HG03521 (cell line): ENCODE results near the gene GPD1L.
"Not testable (repeated sequence)": the region's sequence is repeated elsewhere in the genome, so short reads cannot be mapped to it uniquely, and the experiment has no call there.

Experiments
- ATAC-seq: cut with Tn5 transposase; IDR thresholded peaks from one replicate; pipeline ENCODE4 v1.9.1; 2021; ENCODE audit warnings: mild to moderate bottlenecking, moderate library complexity; ENCODE audit not compliant: unreplicated experiment

The GPD1L gene

DNA sequence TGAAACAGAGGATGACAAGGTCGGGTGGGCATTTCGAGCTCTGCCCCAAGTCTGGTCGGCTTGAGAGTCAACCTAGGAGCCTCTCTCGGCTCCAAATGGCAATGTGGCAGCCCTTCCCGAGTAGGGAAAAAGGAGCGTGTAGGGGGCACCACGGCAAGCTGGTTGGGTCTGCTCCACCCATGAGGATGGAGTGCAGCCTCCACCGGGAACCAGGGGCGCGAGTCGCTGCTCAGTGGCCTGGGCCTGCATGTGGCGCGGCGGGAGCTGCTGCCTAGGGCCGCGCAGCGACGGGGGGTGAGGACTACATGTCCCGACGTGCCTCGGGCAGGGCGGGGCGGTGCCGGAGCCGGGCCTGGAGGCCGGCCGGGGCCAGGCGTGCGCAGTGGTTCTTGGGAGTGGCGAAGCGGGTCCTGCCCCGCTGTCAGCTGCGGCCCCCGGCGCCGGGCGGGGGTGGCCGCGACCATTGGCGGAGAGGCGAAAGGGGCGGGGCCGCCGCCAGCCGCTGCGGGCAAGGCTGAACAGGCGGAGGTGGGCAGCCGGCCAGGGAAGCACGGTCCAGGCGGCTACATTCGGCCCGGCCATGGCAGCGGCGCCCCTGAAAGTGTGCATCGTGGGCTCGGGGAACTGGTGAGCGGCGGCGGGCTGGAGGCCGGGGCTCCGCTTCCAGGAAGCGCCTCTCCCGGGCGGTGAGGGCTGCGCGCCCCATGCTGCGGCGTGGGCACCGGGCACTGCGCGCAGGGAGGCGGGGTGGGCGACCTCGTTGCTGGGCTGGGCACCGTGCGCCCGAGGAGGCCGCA lies at the start of gene GPD1L:
TSS of gene GPD1L (plus strand) at position 489 of the 797 bp plus-strand sequence. CDS start at position 581, 92 bp downstream.
- ATAC-seq = peak; percentile 100

DNA sequence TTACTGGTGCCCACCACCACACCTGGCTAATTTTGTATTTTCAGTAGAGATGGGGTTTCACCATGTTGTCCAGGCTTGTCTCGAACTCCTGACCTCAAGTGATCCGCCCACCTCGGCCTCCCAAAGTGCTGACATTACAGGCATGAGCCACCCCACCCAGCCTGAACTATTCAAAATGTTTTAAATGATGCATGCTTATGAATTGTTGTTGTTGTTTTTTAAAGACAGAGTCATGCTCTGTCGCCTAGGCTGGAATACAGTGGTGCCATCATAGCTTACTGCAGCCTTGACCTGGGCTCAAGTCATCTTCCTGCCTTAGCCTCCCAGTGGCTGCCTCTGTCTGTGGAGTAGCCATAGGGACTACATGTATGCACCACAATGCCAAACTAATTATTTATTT lies 48.0 kb upstream of the GPD1L start:
- ATAC-seq = not testable (repeated sequence)

DNA sequence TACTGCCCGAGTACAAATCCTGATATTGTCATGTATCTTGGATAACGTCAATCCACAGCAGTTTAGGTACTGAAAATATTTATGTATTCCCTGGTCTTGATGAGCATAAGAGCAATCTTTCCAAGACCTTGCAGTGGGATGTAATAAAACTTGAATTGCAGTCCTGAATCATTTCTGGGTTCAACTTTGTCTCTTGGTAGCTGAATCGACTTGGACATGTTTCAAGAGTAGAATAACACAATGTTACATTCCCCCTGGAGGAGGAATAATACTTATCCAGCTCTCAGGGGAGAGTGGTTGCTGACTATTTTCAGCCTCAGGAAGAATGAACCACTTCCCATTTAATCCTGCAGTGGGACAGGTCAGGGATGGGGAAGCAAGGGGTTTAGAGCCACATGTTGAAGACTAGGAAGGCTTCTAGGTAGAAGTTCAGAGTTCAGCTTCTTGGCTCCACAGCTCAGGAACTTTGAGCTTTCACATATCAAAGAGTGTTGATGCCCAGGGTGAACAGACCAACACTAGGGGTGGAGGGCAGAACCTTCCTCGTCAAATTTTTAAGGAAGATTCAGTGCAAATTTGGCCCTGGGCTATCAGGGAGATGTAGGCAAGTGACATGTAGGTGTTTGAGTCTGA lies 43.4 kb upstream of the GPD1L start:
- no peak for ATAC-seq

DNA sequence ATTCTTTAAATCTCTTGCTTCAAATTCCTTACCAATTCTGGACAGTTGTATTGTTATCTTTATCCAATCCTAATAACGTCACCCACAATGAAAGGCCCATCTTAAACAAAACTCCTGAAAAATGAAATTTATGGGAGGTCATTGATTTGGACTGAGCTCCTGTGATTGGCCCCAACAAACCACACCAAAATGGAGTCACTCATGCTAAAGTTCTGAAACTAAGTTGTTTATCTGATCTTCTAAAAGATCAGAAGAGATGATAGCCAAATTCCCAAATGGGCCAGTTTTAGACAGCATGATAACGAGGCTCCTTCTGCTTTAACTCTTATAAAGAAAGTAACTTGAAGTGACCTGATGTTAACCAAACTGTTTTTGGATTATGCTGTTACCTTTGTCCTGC lies 39.7 kb upstream of the GPD1L start:
- no peak for ATAC-seq

DNA sequence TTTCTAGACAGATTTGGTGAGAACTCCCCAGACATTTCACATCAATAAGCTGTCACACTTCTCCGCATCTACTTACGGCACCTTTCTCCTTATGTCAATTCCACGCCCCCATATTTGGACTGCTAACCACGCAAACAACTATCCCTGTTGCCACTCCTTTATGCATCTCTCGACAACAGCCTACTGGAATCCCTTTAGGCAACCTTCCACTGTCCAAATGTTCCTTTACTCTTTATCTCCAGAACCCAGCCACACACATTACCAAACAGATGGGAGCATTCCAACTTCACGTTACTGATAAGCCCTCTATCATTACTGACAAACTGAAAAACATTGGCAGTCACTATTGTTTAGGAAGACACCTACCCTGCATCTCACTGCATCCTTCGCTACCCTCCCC lies 32.2 kb upstream of the GPD1L start:
- ATAC-seq = not testable (repeated sequence)

DNA sequence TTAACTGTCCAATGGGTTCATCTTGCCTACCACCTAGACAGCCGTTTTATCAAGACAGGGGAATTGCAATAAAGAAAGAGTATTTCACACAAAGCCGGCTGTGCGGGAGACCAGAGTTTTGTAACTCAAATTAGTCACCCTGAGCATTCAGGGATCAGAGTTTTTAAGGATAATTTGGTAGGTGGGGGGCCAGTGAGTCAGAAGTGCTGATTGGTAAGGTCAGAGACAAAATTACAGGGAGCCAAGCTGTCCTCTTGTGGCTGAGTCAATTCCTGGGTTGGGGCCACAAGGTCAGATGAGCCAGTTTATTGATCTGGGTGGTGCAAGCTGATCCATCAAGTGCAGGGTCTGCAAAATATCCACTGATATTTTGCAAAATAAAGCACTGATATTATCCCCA lies 29.9 kb upstream of the GPD1L start:
- ATAC-seq = no peak

DNA sequence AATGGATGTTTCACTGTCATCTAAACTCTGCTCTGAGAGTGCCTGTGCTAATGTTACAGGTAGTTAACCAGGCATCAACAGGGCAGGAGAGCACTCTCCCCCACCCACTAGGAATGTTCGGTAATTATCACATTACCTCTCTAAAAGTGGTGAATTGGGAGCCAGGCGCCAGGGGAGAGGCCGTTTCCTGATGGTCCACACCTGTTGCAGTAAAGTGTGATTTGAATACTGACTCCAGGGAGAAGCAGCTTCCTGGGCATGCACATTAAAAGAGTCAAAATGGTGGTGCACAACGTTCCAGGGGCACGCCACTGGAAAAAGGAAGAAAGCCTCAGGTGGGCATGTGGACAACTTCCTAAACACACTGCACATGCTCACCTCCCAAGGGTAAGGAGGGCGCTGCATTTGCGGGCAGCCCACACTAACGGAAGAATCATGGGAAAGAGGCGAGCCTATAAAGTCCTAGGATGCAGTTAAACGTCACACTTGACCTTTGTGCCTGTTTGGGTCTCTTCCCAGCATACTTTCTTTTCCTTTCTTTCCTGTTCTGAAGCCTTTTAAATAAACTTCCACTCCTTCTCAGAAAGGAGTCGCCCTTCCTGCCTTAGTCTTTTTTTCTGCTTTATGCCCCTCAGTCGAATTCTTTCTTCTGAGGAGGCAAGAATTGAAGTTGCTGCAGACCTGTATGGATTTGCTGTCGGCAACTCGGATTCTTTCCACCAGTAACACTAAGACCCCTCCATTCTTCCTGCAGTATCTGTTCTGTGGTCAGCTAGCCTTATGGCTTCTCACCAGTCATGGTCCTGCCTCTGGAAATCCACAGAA lies 28.9 kb upstream of the GPD1L start:
- ATAC-seq = no peak

DNA sequence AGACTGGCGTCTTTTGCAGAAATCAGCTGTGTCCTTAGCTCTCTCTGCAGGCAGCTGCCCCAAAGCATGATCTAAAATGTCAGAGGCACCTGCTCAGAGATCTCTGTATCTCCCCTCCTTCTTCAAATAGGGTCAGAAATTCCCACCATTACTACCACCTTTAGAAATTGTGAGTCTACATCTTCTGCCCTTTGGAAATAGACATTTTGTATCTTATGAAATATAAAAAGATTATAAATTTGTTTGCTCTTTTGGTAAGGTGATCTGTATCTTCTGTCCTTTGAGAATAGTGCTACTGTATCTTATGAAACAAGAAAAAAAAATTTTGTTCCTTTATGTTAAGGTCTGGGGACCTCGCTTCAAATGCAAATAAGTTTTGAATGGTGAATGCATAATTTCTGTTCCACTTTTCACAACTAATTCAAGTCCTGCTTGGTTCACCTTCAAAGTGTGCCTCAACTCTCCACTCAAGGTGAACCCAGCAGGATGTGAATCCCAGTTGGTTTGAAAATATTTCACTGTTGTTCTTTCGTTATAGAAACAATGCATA lies 28.3 kb upstream of the GPD1L start:
- no peak for ATAC-seq

DNA sequence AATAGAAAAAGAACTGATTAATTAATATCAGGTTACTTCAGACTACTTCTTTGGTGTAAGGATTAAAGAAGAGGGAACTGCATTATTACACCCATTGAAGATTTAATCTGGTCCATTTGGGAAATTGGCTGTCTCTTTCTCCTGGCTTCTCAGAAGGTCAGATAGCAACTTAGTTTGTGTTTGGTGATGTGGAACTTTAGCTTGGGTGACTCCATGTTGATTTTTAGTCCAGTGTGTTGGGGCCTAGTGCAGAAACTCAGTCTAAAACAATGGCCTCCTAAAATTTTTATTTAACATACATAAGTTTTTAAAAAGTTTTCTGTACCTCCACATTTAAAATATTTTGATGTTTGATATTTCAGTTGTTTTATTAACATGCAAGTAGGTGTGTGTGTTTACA lies 27.6 kb upstream of the GPD1L start:
- no peak for ATAC-seq

DNA sequence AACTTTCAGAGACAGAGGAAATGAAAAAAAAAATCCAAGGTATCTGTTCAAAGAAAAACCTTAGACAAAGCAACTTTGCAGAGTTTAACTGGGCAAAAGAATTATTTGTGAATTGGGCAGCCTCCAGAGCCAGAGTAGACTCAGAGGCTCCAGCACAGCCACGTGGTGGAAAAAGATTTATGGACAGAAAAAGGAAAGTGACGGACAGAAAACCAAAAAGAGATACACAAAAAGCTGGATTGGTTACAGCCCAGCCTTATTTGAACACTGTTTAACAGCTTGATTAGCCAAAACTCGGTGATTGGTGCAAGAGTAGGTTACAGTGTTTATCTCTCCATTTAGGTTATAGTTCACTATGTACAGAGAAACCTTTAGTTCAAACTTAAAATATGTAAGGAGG lies 23.7 kb upstream of the GPD1L start:
- ATAC-seq = no peak

DNA sequence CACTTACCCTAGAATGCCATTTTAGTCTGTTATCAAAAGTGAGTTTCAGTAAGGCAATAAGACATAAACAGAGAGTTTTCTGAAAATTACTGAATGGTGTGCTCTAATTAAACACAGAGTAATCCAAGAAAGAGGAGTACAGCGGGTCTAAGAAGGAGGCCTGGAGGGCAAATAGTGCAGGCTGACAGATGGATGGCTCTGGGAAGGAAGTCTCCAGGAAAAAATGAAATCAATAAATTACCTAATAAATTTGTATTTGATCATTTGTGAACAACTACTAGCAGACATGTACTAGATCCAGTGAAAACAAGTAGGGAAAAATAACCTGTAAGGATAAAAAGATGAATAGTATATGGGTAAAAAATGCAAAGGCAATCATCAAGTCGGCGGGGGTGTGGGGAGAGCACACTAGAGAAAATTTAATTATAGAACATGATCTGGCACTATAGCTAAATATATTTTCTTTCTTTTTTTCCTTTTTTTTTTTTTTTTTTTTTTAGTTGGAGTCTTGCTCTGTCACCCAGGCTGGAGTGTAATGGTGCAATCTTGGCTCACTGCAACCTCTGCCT lies 22.6 kb upstream of the GPD1L start:
- ATAC-seq = no peak

DNA sequence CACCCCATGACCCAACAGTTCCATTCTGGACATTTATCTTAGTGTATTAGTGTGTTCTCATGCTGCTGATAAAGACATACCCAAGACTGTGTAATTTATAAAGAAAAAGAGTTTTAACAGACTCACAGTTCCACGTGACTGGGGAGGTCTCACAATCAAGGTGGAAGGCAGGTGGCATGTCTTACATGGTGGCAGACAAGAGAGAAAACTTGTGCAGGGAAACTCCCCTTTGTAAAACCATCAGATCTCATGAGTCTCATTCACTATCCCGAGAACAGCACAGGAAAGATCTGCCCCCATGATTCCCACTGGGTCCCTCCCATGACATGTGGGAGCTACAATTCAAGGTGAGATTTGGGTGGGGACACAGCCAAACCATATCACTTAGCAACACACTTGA lies 21.6 kb upstream of the GPD1L start:
- ATAC-seq = no peak

DNA sequence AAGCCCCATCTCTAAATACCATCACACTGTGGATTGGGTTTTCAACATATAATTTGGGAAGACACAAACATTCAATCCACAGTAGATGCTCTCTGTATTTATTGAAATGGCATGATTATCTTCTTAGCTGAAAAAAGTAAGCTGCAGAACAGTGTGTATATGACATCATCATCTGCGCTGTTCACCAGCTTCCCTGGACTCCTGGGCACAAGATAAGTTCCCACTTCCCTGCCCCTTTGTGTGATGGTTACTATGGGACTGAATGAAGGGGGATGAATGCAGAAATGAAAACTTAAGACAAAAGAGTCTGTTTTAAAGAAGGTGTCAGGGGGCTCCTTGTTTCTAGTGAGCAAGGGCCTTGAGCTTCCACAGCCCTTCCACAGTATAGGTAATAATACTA lies 20.0 kb upstream of the GPD1L start:
- no peak for ATAC-seq

DNA sequence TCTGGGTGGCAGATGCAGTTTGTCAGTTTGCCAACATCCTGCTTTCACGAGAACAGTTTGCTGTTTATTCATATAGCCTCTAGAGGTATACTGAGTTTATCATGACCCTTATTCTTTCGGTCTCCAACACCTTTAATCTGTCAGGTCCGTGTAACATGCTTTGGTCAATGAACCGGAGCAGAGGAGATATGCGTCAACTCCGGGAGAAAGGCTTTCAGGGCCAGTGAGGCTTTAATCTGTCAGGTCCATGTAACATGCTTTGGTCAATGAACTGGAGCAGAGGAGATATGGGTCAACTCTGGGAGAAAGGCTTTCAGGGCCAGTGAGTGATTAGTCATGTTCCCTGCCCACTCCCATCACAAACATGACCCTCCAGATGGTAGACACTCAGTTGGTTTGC lies 16.9 kb upstream of the GPD1L start:
- ATAC-seq = no peak

DNA sequence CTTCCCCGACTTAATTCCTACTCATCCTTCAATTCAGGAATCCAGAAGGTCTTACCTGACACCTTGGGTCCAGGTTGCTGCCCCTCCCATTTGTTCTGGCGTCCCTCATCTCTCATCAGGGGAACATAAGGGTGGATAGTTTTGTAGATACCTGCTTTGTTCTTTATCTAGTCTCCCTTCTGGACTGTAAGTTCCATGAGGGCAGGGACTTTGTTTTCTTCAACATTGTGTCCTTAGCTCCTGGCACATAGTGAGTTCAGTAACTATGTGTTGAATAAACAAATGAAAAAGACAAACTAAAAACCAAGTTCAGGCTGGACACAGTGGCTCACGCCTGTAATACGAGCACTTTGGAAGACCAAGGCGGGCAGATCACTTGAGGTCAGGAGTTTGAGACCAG lies 13.2 kb upstream of the GPD1L start:
- no peak for ATAC-seq

DNA sequence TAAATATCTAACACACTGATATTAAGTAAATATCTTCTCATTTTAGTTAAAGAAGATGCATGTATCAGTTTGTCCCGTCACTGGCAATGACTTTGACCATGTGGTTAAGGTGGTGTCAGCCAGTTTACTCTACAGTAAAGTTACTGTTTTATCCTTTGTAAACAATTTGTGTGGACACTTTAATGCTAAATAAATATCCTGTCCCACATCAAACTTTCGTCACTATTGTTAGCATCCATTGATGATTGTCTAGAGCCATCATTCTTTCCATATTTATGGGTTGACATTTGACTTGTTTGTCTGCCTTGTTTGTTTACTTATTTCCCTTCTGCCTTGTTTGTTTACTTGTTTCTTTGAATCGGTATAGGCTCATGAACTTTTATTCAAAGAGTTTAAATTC lies 11.0 kb upstream of the GPD1L start:
- no peak for ATAC-seq

DNA sequence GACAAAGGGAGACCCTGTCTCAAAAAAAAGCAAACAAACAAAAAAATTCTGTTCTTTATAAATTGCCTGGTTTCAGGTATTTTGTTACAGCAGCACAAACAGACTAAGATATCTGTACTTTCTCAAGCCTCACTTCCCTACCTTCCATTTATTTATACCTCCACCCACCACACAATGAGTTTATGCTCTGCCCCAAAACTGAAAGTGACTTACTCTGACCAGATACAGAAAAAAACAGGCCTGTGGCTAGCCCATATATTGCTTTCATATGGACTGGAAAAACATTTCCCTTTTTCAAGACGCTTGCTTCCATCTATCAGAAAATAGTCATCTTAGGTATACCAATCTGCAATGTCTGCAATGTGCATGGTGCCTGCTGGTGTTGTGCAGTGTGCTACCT lies 8.7 kb upstream of the GPD1L start:
- ATAC-seq = peak; percentile 72

DNA sequence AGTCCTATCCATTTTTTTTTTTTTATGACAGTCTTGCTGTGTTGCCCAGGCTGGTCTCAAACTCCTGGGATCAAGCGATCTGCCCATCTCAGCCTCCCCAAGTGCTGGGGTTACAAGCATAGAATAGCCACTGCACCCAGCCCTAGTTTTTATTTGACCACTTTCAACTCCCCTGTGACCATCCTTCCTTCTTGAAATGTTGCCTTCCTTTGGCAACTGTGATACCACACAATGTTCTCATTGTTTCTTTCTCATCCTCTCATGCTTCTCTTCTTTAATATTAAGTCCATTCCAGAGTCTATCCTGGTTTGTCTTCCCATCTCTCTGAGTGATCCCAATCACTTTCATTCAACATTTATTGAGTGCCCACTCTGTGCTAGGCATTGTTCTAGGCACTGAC lies 7.9 kb upstream of the GPD1L start:
- ATAC-seq = no peak

DNA sequence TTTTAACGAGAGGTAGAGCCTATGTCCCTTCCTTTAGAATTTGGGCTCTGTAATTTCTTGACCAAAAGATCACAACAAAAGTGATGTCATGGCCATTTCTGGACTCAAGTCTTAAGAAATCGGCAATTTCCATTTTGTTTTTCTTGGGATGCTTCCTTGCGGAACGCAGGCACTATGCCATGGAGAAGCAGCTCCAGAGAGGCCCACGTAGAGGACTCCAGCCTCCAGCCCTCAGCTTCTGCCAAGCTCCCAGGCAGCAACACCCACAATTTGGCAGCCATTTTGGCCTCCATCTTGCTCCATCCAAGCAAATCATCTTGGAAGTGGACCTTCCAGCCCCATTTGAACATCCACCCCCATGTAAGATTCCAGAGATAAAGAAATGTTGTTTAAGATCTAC lies 6.0 kb upstream of the GPD1L start:
- no peak for ATAC-seq

DNA sequence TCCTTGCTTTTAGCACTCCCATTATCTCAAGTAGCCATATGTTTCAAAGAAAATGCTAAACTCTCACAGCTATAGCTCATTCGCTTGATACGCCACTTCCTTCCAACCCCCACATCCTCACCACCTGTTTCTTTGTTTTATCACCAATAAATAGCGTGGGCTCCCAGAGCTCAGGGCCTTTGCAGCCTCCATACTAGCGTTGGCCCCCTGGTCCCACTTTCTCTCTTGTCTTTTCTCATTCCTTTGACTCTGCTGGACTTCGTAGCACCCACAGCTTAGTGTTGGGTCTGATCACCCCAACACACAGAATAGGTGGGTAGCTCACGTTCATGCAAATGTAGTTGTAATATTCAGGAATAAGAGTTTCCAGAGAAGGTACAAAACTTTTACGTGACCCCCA lies 4.1 kb upstream of the GPD1L start:
- no peak for ATAC-seq

DNA sequence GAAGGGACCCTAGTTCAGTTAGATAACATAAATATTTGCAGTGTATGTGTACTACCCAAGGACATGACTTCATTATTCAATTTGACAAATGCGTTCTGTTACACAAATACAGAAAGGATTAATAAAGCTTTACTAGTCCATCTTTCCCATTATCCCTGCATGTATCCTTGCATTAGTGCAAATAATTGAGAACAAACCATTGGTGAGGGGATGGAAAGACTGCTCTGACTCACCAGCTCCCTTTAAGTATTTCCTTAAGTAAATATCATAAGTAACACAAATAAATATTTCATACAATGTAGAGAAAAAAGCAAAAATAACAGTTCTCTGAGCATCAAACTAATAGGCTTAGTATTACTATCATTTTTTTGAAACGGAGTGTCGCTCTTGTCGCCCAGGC lies 1.9 kb upstream of the GPD1L start:
- ATAC-seq = no peak
